Muscle layer of duodenum (tissue), 2 donors: ENCODE measurements around the gene RPS6KA2.

Experiments used
- H3K27ac ChIP-seq: one replicate; pipeline ENCODE4 v1.7.0; 2013; ENCODE audit warnings: mild to moderate bottlenecking, low read length
- H3K27me3 ChIP-seq: one replicate; pipeline ENCODE4 v1.7.0; 2013; ENCODE audit warnings: low read depth, mild to moderate bottlenecking, control low read depth, low read length
- H3K36me3 ChIP-seq, 2 donors: one replicate each; pipeline ENCODE4 v1.7.0; 2013; ENCODE audit warnings: low read length in 2 of 2, control low read depth in 1 of 2, mild to moderate bottlenecking in 1 of 2; ENCODE audit not compliant: insufficient read depth in 2 of 2, control insufficient read depth in 1 of 2
- H3K4me1 ChIP-seq, 2 donors: one replicate each; pipeline ENCODE4 v1.7.0; 2013; ENCODE audit warnings: low read length in 2 of 2, mild to moderate bottlenecking in 2 of 2, control low read depth in 1 of 2, moderate library complexity in 1 of 2; ENCODE audit not compliant: insufficient read depth in 2 of 2, control insufficient read depth in 1 of 2
- H3K4me3 ChIP-seq, 2 donors: one replicate each; pipeline ENCODE4 v1.7.0; 2013; ENCODE audit warnings: low read length in 2 of 2, low read depth in 1 of 2, mild to moderate bottlenecking in 1 of 2
- H3K9me3 ChIP-seq, 2 donors: one replicate each; pipeline ENCODE4 v1.7.0; 2013; ENCODE audit warnings: low read length in 2 of 2, control low read depth in 1 of 2, mild to moderate bottlenecking in 1 of 2; ENCODE audit not compliant: control insufficient read depth in 1 of 2
- donor health status: healthy.

The RPS6KA2 gene

GRCh38 chr6:166461821-166462460, 165.1 kb downstream of the RPS6KA2 start:
- Histone ChIP-seq H3K36me3 (peaks cover 0 to 7% of the 10 kb centered on the region in 2 donors), H3K27ac (no peak overlapping the region), H3K9me3 (no peaks in the 10 kb centered on the region), H3K27me3 (no peaks in the 10 kb centered on the region), H3K4me1 (peaks cover 0 to 6% of the 10 kb centered on the region in 2 donors), H3K4me3 (no peak overlapping the region)

GRCh38 chr6:166460473-166461437, 166.3 kb downstream of the RPS6KA2 start:
- Histone ChIP-seq H3K4me3 (no peak overlapping the region), H3K27ac (no peak overlapping the region), H3K27me3 (no peaks in the 10 kb centered on the region), H3K4me1 (peaks cover 0 to 2% of the 10 kb centered on the region in 2 donors), H3K9me3 (no peaks in the 10 kb centered on the region), H3K36me3 (peaks cover 0 to 7% of the 10 kb centered on the region in 2 donors)

GRCh38 chr6:166459906-166460305, 167.1 kb downstream of the RPS6KA2 start:
- Histone ChIP-seq H3K4me3 (no peak overlapping the region), H3K4me1 (no peaks in the 10 kb centered on the region), H3K27me3 (no peaks in the 10 kb centered on the region), H3K27ac (no peak overlapping the region), H3K36me3 (peaks cover 0 to 7% of the 10 kb centered on the region in 2 donors), H3K9me3 (no peaks in the 10 kb centered on the region)

- Histone ChIP-seq H3K4me1 (no peaks in the 10 kb centered on the region), H3K9me3 (no peaks in the 10 kb centered on the region), H3K27ac (no peak overlapping the region), H3K36me3 (peaks cover 0 to 6% of the 10 kb centered on the region in 2 donors), H3K4me3 (no peak overlapping the region), H3K27me3 (no peaks in the 10 kb centered on the region)
Measured at GRCh38 chr6:166459272-166459671, 167.8 kb downstream of the RPS6KA2 start.

GRCh38 chr6:166456395-166457156, 170.5 kb downstream of the RPS6KA2 start:
- Histone ChIP-seq H3K4me1 (no peaks in the 10 kb centered on the region), H3K27me3 (no peaks in the 10 kb centered on the region), H3K36me3 (no peaks in the 10 kb centered on the region), H3K4me3 (no peak overlapping the region), H3K27ac (no peak overlapping the region), H3K9me3 (no peaks in the 10 kb centered on the region)

GRCh38 chr6:166454692-166455515, 172.1 kb downstream of the RPS6KA2 start:
- H3K4me3 ChIP-seq = no peak overlapping the region
- H3K27ac ChIP-seq = no peak overlapping the region
- no peaks in the 10 kb centered on the region for H3K27me3 ChIP-seq
- H3K4me1 ChIP-seq = no peaks in the 10 kb centered on the region
- peaks cover 0 to 6% of the 10 kb centered on the region in 2 donors for H3K36me3 ChIP-seq
- H3K9me3 ChIP-seq = no peaks in the 10 kb centered on the region

- Histone ChIP-seq H3K27me3 (no peaks in the 10 kb centered on the region), H3K9me3 (no peaks in the 10 kb centered on the region), H3K4me1 (no peaks in the 10 kb centered on the region), H3K36me3 (peaks cover 0 to 11% of the 10 kb centered on the region in 2 donors), H3K4me3 (no peak overlapping the region), H3K27ac (no peak overlapping the region)
Measured at GRCh38 chr6:166453651-166454050, 173.4 kb downstream of the RPS6KA2 start.

GRCh38 chr6:166450167-166450873, 176.7 kb downstream of the RPS6KA2 start:
- Histone ChIP-seq H3K27me3 (no peaks in the 10 kb centered on the region), H3K4me1 (no peaks in the 10 kb centered on the region), H3K4me3 (no peak overlapping the region), H3K36me3 (peaks cover 12 to 36% of the 10 kb centered on the region in 2 donors), H3K9me3 (no peaks in the 10 kb centered on the region), H3K27ac (no peak overlapping the region)

GRCh38 chr6:166449641-166450040, 177.4 kb downstream of the RPS6KA2 start:
- Histone ChIP-seq H3K27ac (no peak overlapping the region), H3K4me3 (no peak overlapping the region), H3K4me1 (no peaks in the 10 kb centered on the region), H3K9me3 (no peaks in the 10 kb centered on the region), H3K36me3 (peaks cover 12 to 42% of the 10 kb centered on the region in 2 donors), H3K27me3 (no peaks in the 10 kb centered on the region)

GRCh38 chr6:166449036-166449435, 178.0 kb downstream of the RPS6KA2 start:
- Histone ChIP-seq H3K9me3 (no peaks in the 10 kb centered on the region), H3K4me3 (no peak overlapping the region), H3K27ac (no peak overlapping the region), H3K4me1 (no peaks in the 10 kb centered on the region), H3K27me3 (no peaks in the 10 kb centered on the region), H3K36me3 (peaks cover 12 to 46% of the 10 kb centered on the region in 2 donors)
